Osteocyte (in vitro differentiated cells): ENCODE measurements around the gene REC8. TPM values are rescaled to one million over a fixed set of nuclear protein-coding genes. Genes with fewer than 3 reads are reported as not detected.

Experiments used
- DNase-seq: peaks from one replicate; pipeline ENCODE4 v3.0.0; 2021; ENCODE audit warnings: mixed read lengths; ENCODE audit not compliant: unreplicated experiment; ENCODE audit errors: extremely low spot score
- H3K27ac Mint-ChIP-seq: one replicate; pipeline ENCODE4 v1.8.0; 2021; ENCODE audit warnings: mild to moderate bottlenecking, mixed read lengths; ENCODE audit not compliant: unreplicated experiment
- H3K27me3 Mint-ChIP-seq: one replicate; pipeline ENCODE4 v1.8.0; 2021; ENCODE audit warnings: mixed read lengths; ENCODE audit not compliant: unreplicated experiment
- H3K36me3 Mint-ChIP-seq: one replicate; pipeline ENCODE4 v1.8.0; 2021; ENCODE audit warnings: mixed read lengths; ENCODE audit not compliant: unreplicated experiment
- H3K4me1 Mint-ChIP-seq: one replicate; pipeline ENCODE4 v1.8.0; 2021; ENCODE audit warnings: mixed read lengths; ENCODE audit not compliant: unreplicated experiment
- H3K4me3 Mint-ChIP-seq: one replicate; pipeline ENCODE4 v1.8.0; 2021; ENCODE audit warnings: mild to moderate bottlenecking, moderate library complexity, mixed read lengths; ENCODE audit not compliant: unreplicated experiment
- H3K9me3 Mint-ChIP-seq: one replicate; pipeline ENCODE4 v1.8.0; 2021; ENCODE audit warnings: mixed read lengths; ENCODE audit not compliant: unreplicated experiment
- CTCF ChIP-seq: fragments of 200-600 bp; sonication (generic); IDR thresholded peaks from 2 replicates; pipeline ENCODE4 v1.5.0; 2021; ENCODE audit warnings: antibody characterized with exemption, mild to moderate bottlenecking, moderate library complexity
- total RNA-seq: library from RNA; stranded (reverse); gene quantifications from 2 replicates; pipeline ENCODE4 v1.2.1, GENCODE V29; 2021

REC8 gene
- total RNA-seq, 1 donor from 2014 or later, result 8.1 TPM

GRCh38 chr14:24186831-24187538 lies 15.1 kb downstream of the REC8 start:
- Mint-ChIP-seq H3K9me3 (no peaks in the 10 kb centered on the region), H3K27ac (no peak overlapping the region), H3K27me3 (no peaks in the 10 kb centered on the region), H3K4me3 (peak overlapping the region; percentile 87), H3K4me1 (peaks cover 21% of the 10 kb centered on the region), H3K36me3 (peaks cover 12% of the 10 kb centered on the region)
- no peak for TF ChIP-seq CTCF
- no peak for DNase-seq

GRCh38 chr14:24187539-24187915 lies 15.6 kb downstream of the REC8 start:
- H3K9me3 Mint-ChIP-seq, result no peaks in the 10 kb centered on the region
- H3K4me1 Mint-ChIP-seq, result peaks cover 23% of the 10 kb centered on the region
- no peak for TF ChIP-seq CTCF
- no peak for DNase-seq
- no peaks in the 10 kb centered on the region for H3K27me3 Mint-ChIP-seq
- H3K4me3 Mint-ChIP-seq, result peak overlapping the region; percentile 87
- H3K27ac Mint-ChIP-seq, result peak overlapping the region; percentile 89
- peaks cover 14% of the 10 kb centered on the region for H3K36me3 Mint-ChIP-seq

GRCh38 chr14:24188251-24189058 lies 16.6 kb downstream of the REC8 start, which contains the start of gene IPO4:
Gene IPO4, minus strand, starts transcription at chr14:24188816. Its CDS starts 29 bp downstream, at chr14:24188787.
- peak; percentile 97 for DNase-seq
- no peak for TF ChIP-seq CTCF
- peaks cover 16% of the 10 kb centered on the region for H3K36me3 Mint-ChIP-seq

GRCh38 chr14:24189059-24189375 lies 17.1 kb downstream of the REC8 start:
- no peaks in the 10 kb centered on the region for H3K27me3 Mint-ChIP-seq
- peaks cover 15% of the 10 kb centered on the region for H3K36me3 Mint-ChIP-seq
- TF ChIP-seq CTCF, result no peak
- no peak for DNase-seq
- H3K27ac Mint-ChIP-seq, result peak overlapping the region; percentile 89
- H3K4me1 Mint-ChIP-seq, result peaks cover 25% of the 10 kb centered on the region
- H3K9me3 Mint-ChIP-seq, result no peaks in the 10 kb centered on the region
- peak overlapping the region; percentile 87 for H3K4me3 Mint-ChIP-seq

More at GRCh38 chr14:24188251-24189058, 16.6 kb downstream of the REC8 start, which contains the start of gene IPO4:
- Mint-ChIP-seq H3K27ac (peak within 1 kb of the TSS; percentile 89), H3K9me3 (no peaks in the 10 kb centered on the region), H3K4me3 (peak within 1 kb of the TSS; percentile 87), H3K4me1 (peaks cover 23% of the 10 kb centered on the region), H3K27me3 (no peaks in the 10 kb centered on the region)

GRCh38 chr14:24189460-24189859 lies 17.6 kb downstream of the REC8 start:
- Mint-ChIP-seq H3K27ac (peak overlapping the region; percentile 89), H3K27me3 (no peaks in the 10 kb centered on the region), H3K9me3 (no peaks in the 10 kb centered on the region), H3K4me1 (peaks cover 30% of the 10 kb centered on the region), H3K36me3 (peaks cover 15% of the 10 kb centered on the region), H3K4me3 (no peak overlapping the region)
- TF ChIP-seq CTCF, result no peak
- no peak for DNase-seq
